ENCODE results near the gene USP53. TPM values are rescaled to one million over a fixed set of nuclear protein-coding genes. Genes with fewer than 3 reads are reported as not detected.

Gene USP53
- total and polyA plus RNA-seq, 10 of the 15 experiments (the other 5 are each of a cell fraction or from before 2014, with no cell fraction given) = 0.23 to 4.0 (median 2.7) TPM

DNA sequence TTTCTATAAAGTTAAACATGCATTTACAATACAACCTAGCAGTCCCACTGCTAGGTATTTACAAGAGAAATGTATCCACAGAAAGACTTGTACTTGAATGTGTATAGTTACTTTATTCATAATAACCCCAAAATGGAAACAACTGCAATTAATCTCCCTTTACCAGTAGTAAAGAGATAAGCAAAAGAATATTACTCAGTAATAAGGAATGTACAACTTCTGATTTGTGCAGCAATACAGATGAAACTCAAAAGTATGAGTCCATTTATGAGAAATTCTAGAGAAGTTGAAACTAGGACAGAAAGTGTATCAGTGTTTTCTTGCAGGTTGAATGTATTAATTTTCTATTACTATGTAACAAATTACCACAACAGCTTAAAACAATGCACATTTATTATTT lies 15.2 kb downstream of the USP53 start:
- in situ Hi-C loops (cut with MboI) (no loop called here), intact Hi-C loops (cut with micrococcal nuclease; ENCODE audit: unreplicated experiment) (no loop called here)
- no peak for FAIRE-seq

GRCh38 chr4:119228406-119228805 lies 15.9 kb downstream of the USP53 start:
- intact Hi-C loops (cut with micrococcal nuclease; ENCODE audit: unreplicated experiment) = no loop called here
- BruUV-seq (replicated peaks) = no TSS peak
- Histone ChIP-seq H3K27me3 (replicated peaks in 1 of 2; ENCODE audit: control insufficient read depth in 2 of 2, insufficient read depth in 2 of 2, low read length in 1 of 2) (no peaks in the 10 kb centered on the region), H3K36me3 (ENCODE audit: control insufficient read depth in 2 of 2, insufficient read depth in 2 of 2, low read length in 1 of 2) (no peaks in the 10 kb centered on the region), H3K27ac (ENCODE audit: control insufficient read depth, insufficient read depth) (no peak overlapping the region), H3K4me2 (ENCODE audit: control insufficient read depth, insufficient read depth) (no peak overlapping the region), H2AFZ (ENCODE audit: control insufficient read depth, low read depth, low read length) (no peak overlapping the region), H4K20me1 (ENCODE audit: control insufficient read depth, insufficient read depth) (no peaks in the 10 kb centered on the region), H3K4me1 (ENCODE audit: control insufficient read depth, insufficient read depth, low read length) (no peaks in the 10 kb centered on the region), H3K9ac (ENCODE audit: control insufficient read depth, insufficient read depth, low read length) (no peak overlapping the region), H3K79me2 (ENCODE audit: control insufficient read depth, insufficient read depth, low read length) (no peaks in the 10 kb centered on the region), H3K4me3 (no peak overlapping the region), H3K9me3 (replicated peaks; ENCODE audit: control insufficient read depth, insufficient read depth, low read length) (no peaks in the 10 kb centered on the region)
- RAD21 ChIA-PET (ENCODE audit: unreplicated experiment) = no interaction called here
- in situ Hi-C loops (cut with MboI) = no loop called here
- 97% methylated on average over 3 of the region's 3 CpGs for WGBS (ENCODE audit: insufficient coverage, insufficient replicate concordance, low lambda C conversion rate, missing lambda C conversion rate)
- CTCF ChIA-PET = no interaction called here
- FAIRE-seq (no peak), ATAC-seq (no peak), DNase-seq (ENCODE audit: low read depth, low spot score) (no peak)
- SMC1A ChIA-PET (ENCODE audit: uncharacterized antibody, unreplicated experiment) = no interaction called here
- TF ChIP-seq, protein P1, sequence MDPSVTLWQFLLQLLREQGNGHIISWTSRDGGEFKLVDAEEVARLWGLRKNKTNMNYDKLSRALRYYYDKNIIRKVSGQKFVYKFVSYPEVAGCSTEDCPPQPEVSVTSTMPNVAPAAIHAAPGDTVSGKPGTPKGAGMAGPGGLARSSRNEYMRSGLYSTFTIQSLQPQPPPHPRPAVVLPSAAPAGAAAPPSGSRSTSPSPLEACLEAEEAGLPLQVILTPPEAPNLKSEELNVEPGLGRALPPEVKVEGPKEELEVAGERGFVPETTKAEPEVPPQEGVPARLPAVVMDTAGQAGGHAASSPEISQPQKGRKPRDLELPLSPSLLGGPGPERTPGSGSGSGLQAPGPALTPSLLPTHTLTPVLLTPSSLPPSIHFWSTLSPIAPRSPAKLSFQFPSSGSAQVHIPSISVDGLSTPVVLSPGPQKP (IDR thresholded peaks at IDR 0.05; ENCODE audit: low read depth, low read length) = no peak
- TF ChIP-seq CREM (IDR thresholded peaks at IDR 0.05; ENCODE audit: low read depth) (no peak), SRF (IDR thresholded peaks at IDR 0.05; ENCODE audit: low read depth in 2 of 2, low read length in 2 of 2) (no peak), KAT2A (conservative IDR thresholded peaks at IDR 0.05; ENCODE audit: control insufficient read depth, low read depth, low read length) (no peak), POLR2AphosphoS5 (IDR thresholded peaks at IDR 0.05; ENCODE audit: low read length) (no peak)
- POLR2A ChIA-PET = no interaction called here

More for the DNA sequence above, 15.2 kb downstream of the USP53 start:
- Histone ChIP-seq H3K4me3 (no peak overlapping the region), H3K9ac (ENCODE audit: control insufficient read depth, insufficient read depth, low read length) (no peak overlapping the region), H3K9me3 (replicated peaks; ENCODE audit: control insufficient read depth, insufficient read depth, low read length) (no peaks in the 10 kb centered on the region), H3K36me3 (ENCODE audit: control insufficient read depth in 2 of 2, insufficient read depth in 2 of 2, low read length in 1 of 2) (no peaks in the 10 kb centered on the region), H2AFZ (ENCODE audit: control insufficient read depth, low read depth, low read length) (no peak overlapping the region), H3K27me3 (replicated peaks in 1 of 2; ENCODE audit: control insufficient read depth in 2 of 2, insufficient read depth in 2 of 2, low read length in 1 of 2) (no peaks in the 10 kb centered on the region), H3K79me2 (ENCODE audit: control insufficient read depth, insufficient read depth, low read length) (no peaks in the 10 kb centered on the region), H3K4me2 (ENCODE audit: control insufficient read depth, insufficient read depth) (no peak overlapping the region), H4K20me1 (ENCODE audit: control insufficient read depth, insufficient read depth) (no peaks in the 10 kb centered on the region), H3K27ac (ENCODE audit: control insufficient read depth, insufficient read depth) (no peak overlapping the region), H3K4me1 (ENCODE audit: control insufficient read depth, insufficient read depth, low read length) (no peaks in the 10 kb centered on the region)
- RAD21 ChIA-PET (ENCODE audit: unreplicated experiment) = no interaction called here
- no peak for TF ChIP-seq ZZZ3 (IDR thresholded peaks at IDR 0.05; ENCODE audit: control insufficient read depth, insufficient read length, low read depth)
- TF ChIP-seq, protein P2, sequence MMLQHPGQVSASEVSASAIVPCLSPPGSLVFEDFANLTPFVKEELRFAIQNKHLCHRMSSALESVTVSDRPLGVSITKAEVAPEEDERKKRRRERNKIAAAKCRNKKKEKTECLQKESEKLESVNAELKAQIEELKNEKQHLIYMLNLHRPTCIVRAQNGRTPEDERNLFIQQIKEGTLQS (IDR thresholded peaks at IDR 0.05; ENCODE audit: borderline replicate concordance, extremely low read depth, low read depth, low read length) = no peak
- CTCF ChIA-PET = interaction anchor here (0.6 kb wide), 1 partner anchor 26 kb away, joined by 3 read pairs; no protein-coding TSS in a partner anchor
- BruUV-seq (replicated peaks) = no TSS peak
- ATAC-seq (no peak), DNase-seq (ENCODE audit: low read depth, low spot score) (no peak)
- SMC1A ChIA-PET (ENCODE audit: uncharacterized antibody, unreplicated experiment) = no interaction called here
- POLR2A ChIA-PET = no interaction called here

Measured in GM12878 (cell line).